Vagina (tissue), 2 donors: ENCODE results near the gene CFAP58. TPM values are rescaled to one million over a fixed set of nuclear protein-coding genes. Genes with fewer than 3 reads are reported as not detected.

Experiments used
- DNase-seq, 2 donors: peaks; one replicate each; pipeline ENCODE4 v3.0.0-alpha.2; 2017; ENCODE audit errors: extremely low spot score in 2 of 2
- H3K27ac ChIP-seq: fragments of 200-600 bp; sonication (generic); one replicate; pipeline ENCODE4 v1.5.1; 2019
- H3K27me3 ChIP-seq: fragments of 200-600 bp; sonication (generic); one replicate; pipeline ENCODE4 v1.5.1; 2019
- H3K36me3 ChIP-seq, 2 donors: fragments of 200-600 bp; sonication (generic); one replicate each; pipeline ENCODE4 v1.5.1; 2017 to 2019
- H3K4me1 ChIP-seq: fragments of 200-600 bp; sonication (generic); one replicate; pipeline ENCODE4 v1.5.1; 2019
- H3K4me3 ChIP-seq, 2 donors: fragments of 200-600 bp; sonication (generic); 1 replicate in 1 of 2; 2 replicates in 1 of 2; pipeline ENCODE4 v1.5.1; 2016 to 2019
- H3K9me3 ChIP-seq: fragments of 200-600 bp; sonication (generic); one replicate; pipeline ENCODE4 v1.5.1; 2019
- CTCF ChIP-seq, 3 experiments: fragments of 450-650 bp in 2 of 3; fragments of 200-600 bp in 1 of 3; sonication (generic) in 1 of 3; IDR thresholded peaks; one replicate each; pipeline ENCODE4 v1.5.1; 2017 to 2019; ENCODE audit warnings: antibody characterized with exemption in 3 of 3, mild to moderate bottlenecking in 2 of 3, moderate library complexity in 2 of 3
- POLR2A ChIP-seq, 2 donors: fragments of 450-650 bp; IDR thresholded peaks; one replicate each; pipeline ENCODE4 v1.6.1; 2017; ENCODE audit warnings: antibody characterized with exemption in 2 of 2, mild to moderate bottlenecking in 2 of 2, moderate library complexity in 2 of 2
- POLR2AphosphoS5 ChIP-seq, 2 donors: sonication (generic); formaldehyde crosslinking; IDR thresholded peaks; one replicate each; pipeline ENCODE4 v1.9.0; 2017; ENCODE audit warnings: antibody characterized with exemption in 2 of 2, mild to moderate bottlenecking in 2 of 2, low read depth in 1 of 2; ENCODE audit not compliant: insufficient read depth in 1 of 2
- intact Hi-C: fragments of 100-400 bp; cut with DNase I; formaldehyde crosslinking; loops from one replicate; pipeline ENCODE4 v1.15.1; 2023
- total RNA-seq: library from RNA; depleted of rRNA; stranded (reverse); fragments of >200 nt; gene quantifications from one replicate; pipeline ENCODE4 v1.2.3, GENCODE V29; 2016

Gene CFAP58
- total RNA-seq, 1 donor from 2014 or later: 0.49 TPM

- TF ChIP-seq POLR2A (IDR thresholded peaks at IDR 0.05) (no peak), POLR2AphosphoS5 (IDR thresholded peaks at IDR 0.05; ENCODE audit: insufficient read depth in 1 of 2, low read depth in 1 of 2) (no peak), CTCF (IDR thresholded peaks at IDR 0.05) (no peak)
- Histone ChIP-seq H3K27me3 (no peaks in the 10 kb centered on the region), H3K4me3 (no peak overlapping the region), H3K36me3 (no peaks in the 10 kb centered on the region), H3K4me1 (no peaks in the 10 kb centered on the region), H3K27ac (no peak overlapping the region), H3K9me3 (no peaks in the 10 kb centered on the region)
- no peak for DNase-seq
- intact Hi-C loops: no loop called here
Observed at GRCh38 chr10:104403636-104404035, 50.0 kb downstream of the CFAP58 start.

- Histone ChIP-seq H3K4me1 (no peaks in the 10 kb centered on the region), H3K27ac (no peak overlapping the region), H3K27me3 (no peaks in the 10 kb centered on the region), H3K36me3 (no peaks in the 10 kb centered on the region), H3K9me3 (no peaks in the 10 kb centered on the region), H3K4me3 (no peak overlapping the region)
- TF ChIP-seq POLR2A (IDR thresholded peaks at IDR 0.05): no peak
- peak in 2 of 3 experiments; percentile 40 to 52 for TF ChIP-seq CTCF (IDR thresholded peaks at IDR 0.05)
- no peak for TF ChIP-seq POLR2AphosphoS5 (IDR thresholded peaks at IDR 0.05; ENCODE audit: insufficient read depth in 1 of 2, low read depth in 1 of 2)
- intact Hi-C loops: no loop called here
- no peak for DNase-seq
Observed at GRCh38 chr10:104406715-104407650, 53.4 kb downstream of the CFAP58 start.

GRCh38 chr10:104413528-104413927, 59.9 kb downstream of the CFAP58 start:
- Histone ChIP-seq H3K4me3 (no peak overlapping the region), H3K36me3 (no peaks in the 10 kb centered on the region), H3K27ac (no peak overlapping the region), H3K9me3 (no peaks in the 10 kb centered on the region), H3K27me3 (no peaks in the 10 kb centered on the region), H3K4me1 (no peaks in the 10 kb centered on the region)
- no peak for DNase-seq
- TF ChIP-seq POLR2AphosphoS5 (IDR thresholded peaks at IDR 0.05; ENCODE audit: insufficient read depth in 1 of 2, low read depth in 1 of 2): no peak
- no peak for TF ChIP-seq CTCF (IDR thresholded peaks at IDR 0.05)
- no peak for TF ChIP-seq POLR2A (IDR thresholded peaks at IDR 0.05)
- intact Hi-C loops: no loop called here

GRCh38 chr10:104415526-104416165, 62.0 kb downstream of the CFAP58 start:
- no peak for TF ChIP-seq CTCF (IDR thresholded peaks at IDR 0.05)
- TF ChIP-seq POLR2A (IDR thresholded peaks at IDR 0.05): no peak
- no peak for TF ChIP-seq POLR2AphosphoS5 (IDR thresholded peaks at IDR 0.05; ENCODE audit: insufficient read depth in 1 of 2, low read depth in 1 of 2)
- intact Hi-C loops: no loop called here
- no peak overlapping the region for H3K4me3 ChIP-seq
- H3K27me3 ChIP-seq: no peaks in the 10 kb centered on the region
- DNase-seq: no peak
- no peaks in the 10 kb centered on the region for H3K36me3 ChIP-seq
- H3K9me3 ChIP-seq: no peaks in the 10 kb centered on the region
- H3K4me1 ChIP-seq: no peaks in the 10 kb centered on the region
- H3K27ac ChIP-seq: no peak overlapping the region

- DNase-seq: no peak
- H3K4me3 ChIP-seq: no peak overlapping the region
- H3K27me3 ChIP-seq: no peaks in the 10 kb centered on the region
- no peaks in the 10 kb centered on the region for H3K9me3 ChIP-seq
- H3K36me3 ChIP-seq: no peaks in the 10 kb centered on the region
- intact Hi-C loops: no loop called here
- H3K4me1 ChIP-seq: no peaks in the 10 kb centered on the region
- no peak for TF ChIP-seq POLR2AphosphoS5 (IDR thresholded peaks at IDR 0.05; ENCODE audit: insufficient read depth in 1 of 2, low read depth in 1 of 2)
- TF ChIP-seq CTCF (IDR thresholded peaks at IDR 0.05): no peak
- no peak for TF ChIP-seq POLR2A (IDR thresholded peaks at IDR 0.05)
- no peak overlapping the region for H3K27ac ChIP-seq
Observed at GRCh38 chr10:104416851-104417250, 63.2 kb downstream of the CFAP58 start.
